HG03565 (cell line): ENCODE measurements around the gene MCF2L2.
"Not testable (repeated sequence)": the region's sequence is repeated elsewhere in the genome, so short reads cannot be mapped to it uniquely, and the experiment has no call there.

Experiments used
- ATAC-seq: cut with Tn5 transposase; IDR thresholded peaks from one replicate; pipeline ENCODE4 v1.9.1; 2021; ENCODE audit warnings: mild to moderate bottlenecking, moderate library complexity; ENCODE audit not compliant: unreplicated experiment

Gene MCF2L2

DNA sequence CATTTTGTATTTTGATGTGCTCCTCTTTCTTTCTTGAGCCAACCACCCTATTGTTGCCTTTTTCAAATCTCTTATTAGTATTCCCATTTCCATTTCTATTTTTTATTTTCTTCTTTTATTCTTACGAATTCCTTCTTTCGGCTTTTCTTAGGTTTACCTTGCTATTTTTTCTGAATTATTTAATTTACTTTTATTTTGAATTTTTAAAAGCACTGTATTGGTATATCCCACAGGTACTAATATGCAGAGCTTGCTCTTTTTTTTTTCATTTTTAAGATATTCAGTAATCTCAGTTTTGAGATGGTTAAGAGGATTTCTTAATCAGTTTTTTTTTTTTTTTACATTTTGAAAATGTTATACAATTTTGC, 18.4 kb upstream of the MCF2L2 start:
- ATAC-seq = no peak

DNA sequence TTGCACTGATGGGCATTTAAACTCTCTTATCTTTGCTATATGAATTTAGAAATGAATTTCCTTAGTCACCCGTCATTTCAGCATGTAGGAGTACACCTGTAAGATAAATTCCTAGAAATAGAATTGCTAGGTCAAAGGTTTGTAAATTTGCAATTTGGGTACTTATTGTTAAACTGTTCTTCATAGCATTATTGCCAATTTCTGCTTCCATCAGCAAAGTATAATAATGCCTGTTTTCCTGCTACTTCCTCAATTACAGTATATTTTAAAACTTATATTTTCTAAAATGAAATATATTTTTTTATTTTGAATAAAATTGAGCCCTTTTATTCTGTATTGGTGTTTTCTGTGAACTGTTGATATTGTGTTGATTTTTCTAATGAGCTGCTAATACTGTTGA, 16.3 kb upstream of the MCF2L2 start:
- ATAC-seq = no peak

- no peak for ATAC-seq
These were observed 15.3 kb upstream of the MCF2L2 start for GRCh38 chr3:183443395-183444385.

DNA sequence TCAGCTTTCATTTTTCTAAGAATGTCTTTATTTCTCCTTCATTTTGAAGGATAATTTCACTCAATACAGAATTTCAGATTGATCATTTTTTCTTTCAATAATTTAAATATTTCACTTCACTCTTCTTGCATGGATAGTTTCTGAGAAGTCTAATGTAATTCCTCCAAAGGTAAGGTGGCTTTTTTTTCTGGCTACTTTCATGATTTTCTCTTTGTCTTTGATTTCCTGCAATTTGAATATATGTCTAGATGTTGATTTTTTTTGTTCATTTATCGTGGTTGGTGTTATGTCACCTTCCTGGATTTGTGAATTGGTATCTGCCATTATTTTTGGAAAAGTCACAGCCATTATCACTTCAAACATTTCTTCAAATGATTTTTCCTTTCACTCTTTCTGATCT, 14.6 kb upstream of the MCF2L2 start:
- ATAC-seq = no peak

GRCh38 chr3:183440521-183440920, 12.1 kb upstream of the MCF2L2 start:
- not testable (repeated sequence) for ATAC-seq

GRCh38 chr3:183439515-183439914, 11.1 kb upstream of the MCF2L2 start:
- ATAC-seq = no peak

DNA sequence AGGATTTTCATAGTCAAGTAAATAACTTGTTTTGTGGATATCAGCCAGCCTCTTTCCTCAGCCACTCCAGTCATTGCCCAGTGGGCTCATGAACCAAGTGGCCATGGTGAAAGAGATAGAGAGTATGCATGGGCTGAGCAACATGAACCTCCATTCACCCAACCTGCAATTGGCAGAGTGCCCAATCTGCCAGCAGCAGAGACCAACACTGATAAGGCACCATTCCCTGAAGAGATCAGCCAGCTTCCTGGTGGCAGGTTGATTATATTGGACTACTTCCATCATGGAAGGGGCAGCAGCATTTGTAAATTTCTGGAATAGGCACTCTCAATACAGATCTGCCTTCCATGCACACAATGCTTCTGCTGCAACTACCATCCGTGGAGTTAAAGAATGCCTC, 10.3 kb upstream of the MCF2L2 start:
- no peak for ATAC-seq

GRCh38 chr3:183437666-183438564, 9.5 kb upstream of the MCF2L2 start:
- ATAC-seq = no peak

- no peak for ATAC-seq
These were observed 8.6 kb upstream of the MCF2L2 start for GRCh38 chr3:183437061-183437460.

DNA sequence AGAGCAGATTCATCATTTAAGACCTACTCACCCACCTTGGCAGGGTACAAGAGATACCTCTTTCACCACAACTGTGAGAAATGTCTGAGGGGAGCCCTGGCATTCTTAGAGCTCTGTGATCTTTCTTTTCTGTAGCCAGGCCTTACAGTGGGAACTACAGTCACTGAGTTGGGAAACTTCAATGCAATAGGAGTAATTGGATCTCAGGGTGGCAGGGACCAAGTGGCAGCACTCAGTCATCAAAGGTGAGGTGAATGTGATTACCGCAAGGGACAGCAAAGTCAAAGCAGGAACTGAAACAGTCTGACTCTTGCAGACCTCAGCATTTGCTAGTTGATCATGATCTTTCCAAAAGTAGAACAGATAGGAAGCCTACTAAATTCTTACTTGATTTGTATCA, 7.2 kb upstream of the MCF2L2 start:
- peak; percentile 86 for ATAC-seq

GRCh38 chr3:183434992-183435391, 6.6 kb upstream of the MCF2L2 start:
- no peak for ATAC-seq

DNA sequence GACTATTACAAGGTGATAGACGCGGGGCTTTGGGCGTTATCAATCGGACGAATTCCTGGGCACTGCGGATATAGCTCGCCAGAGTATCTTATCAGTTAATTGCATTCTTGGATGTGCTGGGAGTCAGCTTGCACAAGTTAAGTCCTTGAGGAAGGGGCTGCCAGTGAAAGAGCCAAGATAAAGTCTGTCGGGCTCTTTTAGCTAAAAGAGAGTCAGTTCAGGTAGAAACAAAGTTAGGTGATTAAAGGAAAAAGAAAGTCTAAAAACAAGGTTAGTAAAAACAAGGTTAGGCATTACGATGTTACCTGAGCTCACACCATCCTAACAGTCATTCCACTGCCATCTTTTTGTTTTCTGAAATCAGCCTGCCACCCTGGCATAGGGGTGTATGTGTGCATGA, 6.1 kb upstream of the MCF2L2 start:
- ATAC-seq = no peak

- no peak for ATAC-seq
These were observed 2.0 kb upstream of the MCF2L2 start for GRCh38 chr3:183430325-183430957.

- ATAC-seq = no peak
These were observed 458 bp downstream of the MCF2L2 start for GRCh38 chr3:183427876-183428446.

DNA sequence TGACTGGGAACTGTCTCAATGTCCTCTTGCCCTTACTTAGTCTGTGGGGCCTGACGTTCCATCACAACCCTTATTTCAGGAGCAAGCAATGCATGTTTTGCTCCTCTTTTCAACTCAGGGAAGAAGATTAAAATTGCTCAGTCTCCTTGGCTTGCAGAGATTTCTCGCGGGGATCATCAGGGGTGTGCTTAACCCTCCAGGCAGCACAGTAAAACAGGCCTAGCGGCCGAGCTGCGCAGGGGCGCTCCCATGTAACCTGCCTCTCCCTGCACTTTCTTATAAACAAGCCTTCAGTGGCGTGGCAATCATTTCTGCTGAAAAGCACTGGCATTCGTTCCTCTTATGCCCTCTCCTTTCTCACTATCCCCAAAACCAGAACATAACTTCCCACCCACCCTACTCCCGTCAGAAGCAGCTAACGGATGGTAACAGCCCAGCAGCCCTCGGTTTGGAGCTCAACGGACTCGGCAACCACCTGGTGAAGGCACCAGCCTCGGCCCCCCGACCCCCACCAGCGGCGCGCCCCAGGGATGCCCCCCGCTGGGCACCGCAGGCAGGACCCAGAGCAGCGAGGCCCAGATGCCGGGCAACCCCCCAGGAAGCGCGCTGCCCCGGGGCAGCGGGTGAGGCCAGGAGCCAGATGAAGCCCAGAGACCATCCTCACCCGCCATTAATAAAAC, 1.1 kb downstream of the MCF2L2 start:
- ATAC-seq = no peak

- not testable (repeated sequence) for ATAC-seq
These were observed 9.6 kb downstream of the MCF2L2 start for GRCh38 chr3:183418807-183419206.

GRCh38 chr3:183411216-183411922, 17.1 kb downstream of the MCF2L2 start:
- ATAC-seq = no peak

DNA sequence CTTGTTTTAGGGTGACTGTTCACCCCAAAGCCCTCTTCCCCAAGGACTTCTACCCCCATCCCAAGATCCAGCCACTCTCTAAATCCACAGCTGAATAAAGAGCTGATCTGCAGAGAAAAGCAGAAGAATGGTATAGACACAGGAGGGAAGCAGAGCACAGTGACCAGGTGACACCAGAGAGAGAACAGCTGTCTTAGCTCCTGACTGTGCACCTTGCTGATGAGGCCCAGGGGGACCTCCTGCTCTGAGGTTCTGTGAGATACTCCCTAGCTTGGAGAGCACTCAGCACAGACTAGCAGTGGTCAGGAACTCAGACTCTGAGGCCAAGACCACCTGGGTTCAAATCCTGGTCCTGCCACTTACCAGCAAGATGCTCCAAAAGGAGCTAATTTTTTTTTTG, 17.7 kb downstream of the MCF2L2 start:
- no peak for ATAC-seq

DNA sequence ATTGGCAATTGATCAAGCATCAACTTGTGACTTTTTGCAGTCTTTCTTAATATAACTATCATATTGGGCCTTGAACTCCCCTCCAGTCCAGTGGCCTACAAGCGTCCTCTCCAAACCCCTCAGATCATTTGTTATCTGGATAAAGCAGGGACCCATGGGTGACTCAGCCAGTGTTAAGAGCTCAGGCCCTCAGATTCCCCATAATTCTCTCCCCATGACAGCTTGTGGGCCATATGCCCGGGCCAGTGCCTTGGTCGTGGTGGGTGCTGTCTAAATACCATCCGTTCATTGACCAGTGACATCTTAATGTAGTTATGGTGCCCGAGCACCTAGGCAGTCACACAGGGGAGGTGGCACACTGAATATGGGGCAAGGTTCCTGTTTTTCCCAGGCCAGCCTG, 18.1 kb downstream of the MCF2L2 start:
- no peak for ATAC-seq

DNA sequence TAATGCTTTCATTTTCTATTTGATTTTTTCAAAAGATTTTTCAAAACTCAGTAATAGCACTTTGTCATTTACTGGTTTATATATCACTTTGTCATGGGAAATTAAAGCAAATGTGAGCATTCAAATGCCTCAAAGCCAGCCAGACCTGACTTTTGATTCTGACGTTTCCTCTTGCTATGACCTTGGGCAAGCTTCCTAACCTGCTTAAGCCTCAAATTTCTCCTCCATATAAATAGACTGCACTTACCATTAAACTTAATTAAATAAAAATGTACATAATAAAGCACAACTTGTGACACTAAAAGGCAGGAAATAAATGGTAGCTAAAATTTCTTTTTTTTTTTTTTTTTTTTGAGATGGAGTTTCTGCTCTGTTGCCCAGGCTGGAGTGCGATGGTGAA, 19.2 kb downstream of the MCF2L2 start:
- no peak for ATAC-seq
